PC-3 (cell line): ENCODE results near the gene GAS7. TPM values are rescaled to one million over a fixed set of nuclear protein-coding genes. Genes with fewer than 3 reads are reported as not detected.

Experiments
- ATAC-seq: fragments of 200-7000 bp; cut with Tn5 transposase; 2 replicates; pipeline ENCODE4 v1.9.1; 2020; ENCODE audit warnings: mild to moderate bottlenecking, moderate library complexity
- BruUV-seq: library from RNA; stranded (reverse); fragments of 400-500 nt; replicated peaks from 2 replicates; lab custom pipeline; 2021; lab: Mats Ljungman, UMichigan
- CTCF ChIA-PET: fragments of 300-600 bp; sonication (Branson Sonifier 250); formaldehyde crosslinking; loops from one replicate; lab custom pipeline; 2022; ENCODE audit warnings: antibody characterized with exemption; lab: Charles Lee
- POLR2A ChIA-PET: fragments of 300-600 bp; sonication (Branson Sonifier 250); formaldehyde crosslinking; loops from one replicate; lab custom pipeline; 2022; ENCODE audit warnings: antibody characterized with exemption; ENCODE audit not compliant: unreplicated experiment; lab: Charles Lee
- DNase-seq: peaks from one replicate; pipeline ENCODE4 v3.0.0-alpha.2; 2015
- H2AFZ ChIP-seq: fragments of 300-600 bp; sonication (generic); 2 replicates; pipeline ENCODE4 v1.6.0; 2016; ENCODE audit warnings: antibody characterized with exemption, low read length
- H3F3A ChIP-seq: fragments of 300-600 bp; sonication (generic); one replicate; pipeline ENCODE4 v1.6.0; 2017; ENCODE audit warnings: antibody characterized with exemption, low read length, control low read depth, mild to moderate bottlenecking; ENCODE audit not compliant: unreplicated experiment
- H3K27ac ChIP-seq: fragments of 300-600 bp; sonication (generic); 2 replicates; pipeline ENCODE4 v1.5.1; 2016; ENCODE audit warnings: mild to moderate bottlenecking, low read length
- H3K27me3 ChIP-seq: fragments of 300-600 bp; sonication (generic); 2 replicates; pipeline ENCODE4 v1.6.1; 2016; ENCODE audit warnings: low read length, mixed read lengths
- H3K36me3 ChIP-seq: fragments of 300-600 bp; sonication (generic); 2 replicates; pipeline ENCODE4 v1.6.1; 2016; ENCODE audit warnings: low read depth, mixed run types, low read length, mixed read lengths
- H3K4me1 ChIP-seq: fragments of 300-600 bp; sonication (generic); 2 replicates; pipeline ENCODE4 v1.5.1; 2016; ENCODE audit warnings: low read length; ENCODE audit not compliant: insufficient read depth
- H3K4me2 ChIP-seq: fragments of 300-600 bp; sonication (generic); 2 replicates; pipeline ENCODE4 v1.6.0; 2016; ENCODE audit warnings: low read length
- H3K4me3 ChIP-seq: fragments of 300-600 bp; sonication (generic); 2 replicates; pipeline ENCODE4 v1.5.1; 2016; ENCODE audit warnings: mild to moderate bottlenecking, low read length, mixed read lengths
- H3K79me2 ChIP-seq: fragments of 300-600 bp; sonication (generic); 2 replicates; pipeline ENCODE4 v1.6.1; 2017; ENCODE audit warnings: low read length, mixed read lengths
- H3K9ac ChIP-seq: fragments of 300-600 bp; sonication (generic); 2 replicates; pipeline ENCODE4 v1.6.0; 2016; ENCODE audit warnings: mild to moderate bottlenecking, low read length
- H3K9me2 ChIP-seq: fragments of 300-600 bp; sonication (generic); replicated peaks from 2 replicates; pipeline ENCODE4 v1.6.1; 2016; ENCODE audit warnings: mixed run types, low read length, mixed read lengths
- H3K9me3 ChIP-seq: fragments of 300-600 bp; sonication (generic); 2 replicates; pipeline ENCODE4 v1.6.1; 2016; ENCODE audit warnings: low read length, mixed read lengths
- H4K20me1 ChIP-seq: fragments of 300-600 bp; sonication (generic); 2 replicates; pipeline ENCODE4 v1.6.1; 2016; ENCODE audit warnings: low read length, mixed read lengths
- CTCF ChIP-seq: fragments of 300-600 bp; sonication (generic); conservative IDR thresholded peaks from 2 replicates; pipeline ENCODE4 v1.5.1; 2017; ENCODE audit warnings: antibody characterized with exemption, low read depth, mild to moderate bottlenecking, low read length
- EZH2 ChIP-seq: fragments of 300-600 bp; sonication (generic); IDR thresholded peaks from one replicate; pipeline ENCODE4 v1.6.1; 2017; ENCODE audit warnings: antibody characterized with exemption, mild to moderate bottlenecking, low read length; ENCODE audit not compliant: unreplicated experiment
- EZH2phosphoT487 ChIP-seq: fragments of 300-600 bp; sonication (generic); IDR thresholded peaks from 2 replicates; pipeline ENCODE4 v1.6.1; 2018; ENCODE audit warnings: mild to moderate bottlenecking, antibody characterized with exemption, low read length, borderline replicate concordance
- intact Hi-C: fragments of 100-400 bp; cut with micrococcal nuclease; formaldehyde crosslinking; loops from 2 replicates; pipeline ENCODE4 v1.9.0; 2023
- total RNA-seq: library from RNA; depleted of rRNA; stranded (reverse); fragments of >200 nt; gene quantifications from 2 replicates; pipeline ENCODE4 v1.2.3, GENCODE V29; 2014

The GAS7 gene
- total RNA-seq, 1 experiment from 2014 or later: not detected

GRCh38 chr17:10082795-10083194, 115.6 kb downstream of the GAS7 start:
- no peaks in the 10 kb centered on the region for H3K27me3 ChIP-seq
- no peaks in the 10 kb centered on the region for H3K36me3 ChIP-seq
- ChIA-PET POLR2A (no interaction called here), CTCF (no interaction called here)
- no peak overlapping the region for H2AFZ ChIP-seq
- no peak overlapping the region for H3K4me2 ChIP-seq
- no peak overlapping the region for H3K4me3 ChIP-seq
- H3F3A ChIP-seq: no peaks in the 10 kb centered on the region
- H3K9me3 ChIP-seq: no peaks in the 10 kb centered on the region
- ATAC-seq: no peak
- intact Hi-C loops: no loop called here
- BruUV-seq: no TSS peak
- H3K4me1 ChIP-seq: peaks cover 8% of the 10 kb centered on the region
- H3K9me2 ChIP-seq: no peaks in the 10 kb centered on the region
- TF ChIP-seq CTCF: no peak
- TF ChIP-seq EZH2phosphoT487: no peak
- TF ChIP-seq EZH2: no peak
- H3K9ac ChIP-seq: no peak overlapping the region
- no peak for DNase-seq
- H3K27ac ChIP-seq: no peak overlapping the region
- H3K79me2 ChIP-seq: no peaks in the 10 kb centered on the region
- H4K20me1 ChIP-seq: no peaks in the 10 kb centered on the region

- Histone ChIP-seq H3F3A (no peaks in the 10 kb centered on the region), H3K27ac (no peak overlapping the region), H3K27me3 (no peaks in the 10 kb centered on the region), H3K9me3 (no peaks in the 10 kb centered on the region), H3K4me3 (no peak overlapping the region), H3K4me2 (no peak overlapping the region), H3K9ac (no peak overlapping the region), H2AFZ (no peak overlapping the region), H4K20me1 (no peaks in the 10 kb centered on the region), H3K36me3 (no peaks in the 10 kb centered on the region), H3K9me2 (no peaks in the 10 kb centered on the region), H3K4me1 (peaks cover 8% of the 10 kb centered on the region), H3K79me2 (no peaks in the 10 kb centered on the region)
- intact Hi-C loops: no loop called here
- CTCF ChIA-PET: no interaction called here
- POLR2A ChIA-PET: no interaction called here
- DNase-seq: no peak
- no TSS peak for BruUV-seq
- TF ChIP-seq EZH2 (no peak), EZH2phosphoT487 (no peak)
- no peak for ATAC-seq
These were observed 116.7 kb downstream of the GAS7 start for GRCh38 chr17:10081571-10082169.

GRCh38 chr17:10077561-10078299, 120.7 kb downstream of the GAS7 start:
- CTCF ChIA-PET: no interaction called here
- Histone ChIP-seq H3K9me2 (no peaks in the 10 kb centered on the region), H4K20me1 (no peaks in the 10 kb centered on the region), H3K36me3 (no peaks in the 10 kb centered on the region), H3K27me3 (peaks cover 19% of the 10 kb centered on the region), H2AFZ (no peak overlapping the region), H3K4me1 (no peaks in the 10 kb centered on the region), H3K9me3 (no peaks in the 10 kb centered on the region), H3K79me2 (no peaks in the 10 kb centered on the region), H3K4me3 (no peak overlapping the region), H3K9ac (no peak overlapping the region), H3F3A (no peaks in the 10 kb centered on the region), H3K27ac (no peak overlapping the region), H3K4me2 (no peak overlapping the region)
- intact Hi-C loops: no loop called here
- no peak for DNase-seq
- POLR2A ChIA-PET: no interaction called here
- ATAC-seq: no peak
- TF ChIP-seq EZH2: no peak
- no peak for TF ChIP-seq CTCF
- TF ChIP-seq EZH2phosphoT487: no peak
- BruUV-seq: no TSS peak
